ENCODE measurements around the gene ELMO2. TPM values are rescaled to one million over a fixed set of nuclear protein-coding genes. Genes with fewer than 3 reads are reported as not detected.
A peak's percentile ranks its signal among the peaks of the same experiment; 100 is the strongest.

ELMO2 gene
- total RNA-seq, 1 donor from 2014 or later = 22.4 TPM

DNA sequence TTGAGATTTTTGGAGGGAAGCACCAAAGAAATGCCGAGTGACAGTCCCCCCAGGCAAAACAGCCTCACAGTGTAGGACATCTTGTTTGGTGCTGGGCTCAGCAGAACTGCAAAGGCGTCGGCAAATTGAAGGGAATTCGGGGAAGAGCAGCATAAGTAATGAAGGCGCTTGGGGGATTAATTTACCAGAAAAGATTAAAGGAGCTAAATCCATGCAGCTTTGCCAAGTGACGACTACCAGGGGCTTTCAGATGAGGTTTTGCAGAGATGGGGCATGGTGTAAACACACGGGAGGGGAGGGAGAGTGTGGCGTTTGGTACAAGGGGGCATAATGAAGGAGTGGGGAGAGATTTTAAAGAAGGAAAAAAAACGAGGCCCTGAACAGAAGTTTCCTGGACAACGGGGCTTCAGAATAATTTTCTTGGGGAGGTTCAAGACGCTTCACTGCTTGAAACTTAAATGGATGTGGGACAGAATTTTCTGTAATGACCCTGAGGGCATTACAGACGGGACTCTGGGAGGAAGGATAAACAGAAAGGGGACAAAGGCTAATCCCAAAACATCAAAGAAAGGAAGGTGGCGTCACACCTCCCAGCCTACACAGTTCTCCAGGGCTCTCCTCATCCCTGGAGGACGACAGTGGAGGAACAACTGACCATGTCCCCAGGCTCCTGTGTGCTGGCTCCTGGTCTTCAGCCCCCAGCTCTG is 52.8 kb downstream of the ELMO2 start:
- DNase-seq (ENCODE audit: low read depth, low spot score) = no peak

DNA sequence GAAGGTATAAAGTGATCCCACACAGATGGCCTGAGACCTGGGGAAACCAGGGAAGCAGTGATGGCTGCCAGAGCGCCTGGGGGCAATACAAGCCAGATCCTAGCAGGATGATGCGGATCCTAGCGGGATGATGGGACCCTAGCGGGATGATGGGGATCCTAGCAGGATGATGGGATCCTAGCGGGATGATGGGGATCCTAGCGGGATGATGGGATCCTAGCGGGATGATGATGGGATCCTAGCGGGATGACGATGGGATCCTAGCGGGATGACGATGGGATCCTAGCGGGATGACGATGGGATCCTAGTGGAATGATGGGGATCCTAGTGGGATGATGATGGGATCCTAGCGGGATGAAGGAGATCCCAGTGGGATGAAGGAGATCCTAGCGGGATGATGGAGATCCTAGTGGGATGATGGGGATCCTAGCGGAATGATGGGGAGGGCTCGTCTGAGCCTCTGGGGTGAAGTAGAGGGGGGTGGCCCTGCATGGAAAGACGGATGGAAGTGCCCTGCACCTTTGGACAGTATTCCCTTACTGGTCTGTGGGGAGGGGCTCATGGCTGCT is 54.0 kb downstream of the ELMO2 start:
- DNase-seq (ENCODE audit: low read depth, low spot score) = no peak

DNA sequence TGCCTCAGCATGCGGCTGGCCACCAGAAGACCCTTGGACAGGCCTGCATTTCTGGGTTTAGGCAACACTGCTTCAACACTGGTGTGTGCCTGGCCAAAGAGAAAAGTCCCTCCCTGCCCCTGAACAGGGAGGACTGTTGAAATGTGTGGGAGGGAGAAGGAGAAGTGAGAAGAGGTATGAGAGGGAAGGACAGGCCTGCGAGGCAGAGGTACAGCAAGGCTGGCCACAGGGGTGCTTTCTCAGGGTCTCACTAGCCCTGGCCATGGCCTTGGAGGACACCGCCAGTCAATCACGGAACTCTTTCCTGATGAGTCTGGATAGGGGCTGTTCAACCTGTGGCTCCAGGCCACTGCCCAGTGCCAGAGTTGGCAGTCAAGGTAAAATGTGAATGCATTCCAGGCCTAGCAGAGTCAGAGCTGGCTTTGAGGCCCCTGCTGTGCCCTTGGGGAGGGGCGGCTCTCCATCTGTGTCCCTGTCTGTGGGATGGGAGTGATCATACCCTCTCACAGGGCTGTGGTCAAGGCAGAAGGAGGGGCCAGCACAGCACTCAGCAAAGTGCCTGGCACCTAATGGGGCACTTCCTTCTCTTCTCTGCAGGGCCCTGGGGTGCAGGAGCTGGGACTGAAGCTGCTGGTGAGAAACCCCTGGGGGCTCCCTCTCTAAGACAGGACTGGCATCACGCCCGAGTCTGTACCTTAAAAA is 54.9 kb downstream of the ELMO2 start:
- DNase-seq (ENCODE audit: low read depth, low spot score) = no peak

- no peak for DNase-seq (ENCODE audit: low read depth, low spot score)
These were observed 55.5 kb downstream of the ELMO2 start for GRCh38 chr20:46350986-46351267.

GRCh38 chr20:46350201-46350985 is 56.0 kb downstream of the ELMO2 start:
- DNase-seq (ENCODE audit: low read depth, low spot score) = peak; percentile 11

DNA sequence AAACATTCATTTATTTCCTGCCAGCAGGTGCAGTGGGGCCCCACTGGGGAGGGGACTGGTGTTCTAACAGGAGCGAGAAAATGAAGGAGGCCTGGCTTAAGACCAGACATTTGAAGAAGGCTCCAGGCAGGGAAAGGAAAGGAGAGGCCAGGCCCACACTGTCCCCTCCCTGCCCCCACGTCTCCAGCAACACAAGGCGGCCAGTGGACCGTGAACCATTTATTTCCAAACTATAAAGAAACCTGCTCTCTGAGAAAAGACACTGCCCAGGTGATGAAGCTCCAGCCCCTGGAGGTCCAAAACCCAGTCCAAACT is 56.7 kb downstream of the ELMO2 start:
- no peak for DNase-seq (ENCODE audit: low read depth, low spot score)

DNA sequence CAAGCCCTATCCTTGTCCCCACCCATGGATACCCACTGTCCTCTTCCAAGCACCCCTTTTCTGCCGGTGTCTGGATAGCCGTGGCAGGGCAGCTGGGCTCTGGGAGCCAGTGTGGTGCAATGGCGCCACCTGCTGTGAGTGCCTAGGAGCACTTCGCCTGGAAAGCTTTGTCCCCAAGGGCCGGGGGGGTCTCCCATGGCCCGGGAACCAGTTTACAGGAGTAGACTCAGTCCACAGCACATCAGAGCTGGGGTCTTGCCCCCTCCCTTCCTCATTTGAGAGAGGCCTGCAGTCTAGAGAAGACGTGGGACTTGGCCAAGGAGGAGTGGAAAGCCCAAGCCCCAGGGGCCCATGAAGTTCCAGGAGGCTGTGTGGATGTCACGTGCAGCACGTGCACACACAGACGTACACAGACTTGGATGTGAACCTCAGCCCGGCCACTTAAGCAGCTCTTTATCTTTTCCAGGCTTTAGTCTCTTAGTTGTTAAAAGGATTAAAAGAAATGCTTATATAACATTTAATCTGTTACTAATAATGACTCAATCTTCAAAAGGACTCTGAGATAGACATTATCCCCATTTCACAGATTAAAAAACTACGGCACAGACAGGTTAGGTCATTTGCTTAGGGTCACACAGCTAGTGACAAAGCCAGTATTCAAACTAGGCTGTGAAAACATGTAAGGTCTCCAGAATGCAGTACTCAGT is 57.2 kb downstream of the ELMO2 start:
- no peak for DNase-seq (ENCODE audit: low read depth, low spot score)

DNA sequence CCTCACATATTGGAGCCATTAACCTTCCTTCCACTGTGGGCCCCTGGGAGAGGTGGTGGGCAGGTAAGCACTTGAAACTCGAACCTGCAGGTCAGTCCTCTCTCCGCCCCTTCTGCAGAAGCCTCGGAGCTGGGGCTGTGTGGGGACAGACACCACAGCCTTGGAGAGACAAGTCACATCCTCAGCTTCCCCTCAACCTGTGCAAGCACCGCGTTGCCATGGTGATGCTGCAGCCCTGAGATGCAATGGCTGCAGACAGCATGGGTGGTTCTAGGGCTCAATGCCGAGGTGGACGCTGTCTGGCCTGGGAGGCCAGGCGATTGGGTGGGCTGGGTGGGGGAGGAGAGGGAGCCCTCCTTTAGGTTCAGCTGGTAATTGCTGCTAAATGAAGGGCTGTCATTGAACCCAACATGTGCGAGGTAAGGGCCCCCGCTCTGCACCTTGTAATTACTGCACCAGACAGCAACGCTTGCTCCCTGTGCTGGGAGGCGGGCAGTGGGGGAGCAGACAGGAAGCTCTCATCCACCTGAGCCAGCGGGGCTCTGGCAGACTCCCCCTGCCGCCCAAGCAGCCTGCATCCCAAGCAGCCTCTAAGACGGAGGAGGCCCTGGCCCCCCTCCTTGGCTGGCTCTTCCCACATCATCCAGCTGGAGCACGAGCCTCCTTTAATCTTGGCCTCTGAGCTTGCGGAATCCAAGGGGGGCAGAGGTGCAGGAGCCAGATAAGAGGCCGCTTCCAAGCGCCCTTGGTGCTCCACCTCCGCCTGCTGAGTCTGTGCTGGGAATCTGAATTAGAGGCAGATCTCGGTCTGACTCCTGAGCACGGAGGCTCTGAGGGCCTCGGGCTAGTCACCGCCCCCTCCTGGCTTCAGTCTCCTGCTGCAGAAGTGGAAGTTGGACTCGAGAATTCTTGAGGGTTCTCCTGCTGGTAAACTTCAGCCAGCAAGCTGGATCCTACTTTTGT is 58.3 kb downstream of the ELMO2 start:
- no peak for DNase-seq (ENCODE audit: low read depth, low spot score)

GRCh38 chr20:46346770-46347169 is 59.6 kb downstream of the ELMO2 start:
- DNase-seq (ENCODE audit: low read depth, low spot score) = no peak

DNA sequence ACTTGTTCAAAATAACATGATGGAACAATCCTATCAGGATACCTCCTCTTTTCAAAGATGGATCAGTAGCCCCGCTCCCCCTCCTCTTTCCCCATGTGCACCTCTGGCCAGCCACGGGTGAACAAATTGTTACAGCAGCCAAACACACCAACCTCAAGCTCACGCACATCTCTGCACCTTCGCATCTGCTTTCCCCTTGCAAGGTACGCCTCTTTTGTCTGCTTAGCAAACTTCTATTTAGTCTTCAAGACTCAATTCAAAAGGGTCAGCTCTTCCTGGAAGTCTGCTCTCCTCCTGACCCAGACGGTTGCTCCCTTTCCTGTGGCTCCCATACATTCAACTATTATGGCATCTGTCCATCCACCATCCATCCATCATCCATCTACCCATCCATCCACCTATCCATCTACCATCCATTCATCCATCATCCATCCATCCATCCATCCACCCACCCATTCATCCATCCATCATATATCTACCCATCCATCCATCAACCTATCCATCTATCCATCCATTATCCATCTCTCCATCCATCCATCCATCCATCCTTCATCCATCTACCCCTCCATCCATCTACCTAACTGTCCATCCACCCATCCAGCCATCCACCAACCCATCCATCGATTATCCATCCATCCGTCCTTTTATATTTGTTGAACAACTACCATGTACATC is 61.8 kb downstream of the ELMO2 start:
- no peak for DNase-seq (ENCODE audit: low read depth, low spot score)

- DNase-seq (ENCODE audit: low read depth, low spot score) = no peak
These were observed 62.4 kb downstream of the ELMO2 start for GRCh38 chr20:46343975-46344357.

DNA sequence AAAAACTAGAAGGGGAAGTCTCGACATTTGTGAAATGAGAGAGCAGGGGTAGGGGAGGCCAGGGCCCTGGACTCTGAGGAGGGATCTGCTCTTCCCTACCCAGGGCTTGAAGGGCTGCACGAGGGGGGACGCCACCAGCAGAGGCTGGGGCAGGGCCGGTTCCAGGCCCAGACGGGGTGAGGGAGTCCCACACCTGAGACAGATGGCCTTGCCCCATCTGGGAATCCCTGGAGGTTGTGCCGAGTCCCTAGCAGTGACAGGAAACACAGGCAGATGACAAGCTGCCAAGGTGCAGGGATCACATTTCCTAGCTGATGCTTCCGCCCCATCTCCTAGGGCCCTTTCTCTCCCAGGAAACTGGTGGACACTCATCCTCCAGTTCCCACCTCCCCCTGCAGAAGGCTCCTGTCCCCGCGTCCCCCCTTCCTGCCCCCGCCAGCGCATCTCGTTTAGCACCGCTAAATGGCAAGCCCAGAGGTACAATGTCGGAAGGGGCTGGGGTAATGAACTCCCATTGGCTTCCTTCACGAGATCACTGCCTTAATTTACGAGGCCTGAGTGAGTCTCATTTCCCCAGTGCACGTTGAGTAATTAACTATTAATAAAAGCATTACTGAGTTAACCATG is 63.0 kb downstream of the ELMO2 start:
- DNase-seq (ENCODE audit: low read depth, low spot score) = no peak

GRCh38 chr20:46342451-46343347 is 63.7 kb downstream of the ELMO2 start:
- DNase-seq (ENCODE audit: low read depth, low spot score) = no peak

GRCh38 chr20:46342010-46342378 is 64.4 kb downstream of the ELMO2 start:
- DNase-seq (ENCODE audit: low read depth, low spot score) = no peak

DNA sequence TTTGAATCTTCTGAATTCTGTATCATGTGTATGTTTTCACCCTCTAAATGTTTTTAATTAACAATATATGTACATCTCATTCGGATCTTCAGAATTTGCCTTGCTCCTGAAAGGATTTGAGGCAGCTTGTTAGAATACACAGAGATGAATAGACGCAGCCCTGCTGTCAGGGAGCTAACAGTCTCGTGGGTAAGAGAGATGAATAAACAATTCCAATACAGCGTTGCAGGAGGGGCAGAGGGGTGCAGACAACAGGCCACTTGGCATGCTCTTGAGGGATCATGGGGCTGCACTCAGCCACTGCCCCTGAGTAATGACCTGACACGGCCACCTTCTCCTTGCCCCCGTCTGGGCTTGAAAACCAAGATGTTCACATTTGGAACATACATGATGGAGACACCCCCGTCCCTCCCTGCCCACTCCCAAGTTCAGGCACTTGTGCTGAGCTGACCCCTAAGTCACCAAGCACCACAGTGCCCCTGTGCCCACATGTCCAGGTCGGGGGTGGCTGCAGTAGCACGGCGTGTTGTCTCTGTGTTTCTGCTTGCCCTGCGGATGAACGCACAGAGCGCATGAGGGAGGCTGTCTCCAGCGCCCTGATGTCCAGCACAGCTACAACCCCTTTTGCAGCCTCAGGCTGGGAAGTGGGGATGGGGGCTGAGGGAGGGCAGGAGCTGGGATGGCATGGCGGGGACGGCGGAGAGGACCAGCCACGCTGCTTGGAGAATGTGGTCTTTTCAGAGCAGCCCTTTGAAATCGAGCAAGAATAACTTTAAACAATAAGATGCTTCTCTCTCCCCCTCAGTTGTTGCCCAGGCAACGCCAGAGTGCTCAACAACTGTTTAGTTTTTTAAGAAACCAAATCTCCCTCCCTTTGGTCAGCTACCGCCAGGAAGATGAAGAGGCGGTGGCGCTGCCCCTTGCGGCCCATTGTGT is 65.1 kb downstream of the ELMO2 start:
- DNase-seq (ENCODE audit: low read depth, low spot score) = no peak

DNA sequence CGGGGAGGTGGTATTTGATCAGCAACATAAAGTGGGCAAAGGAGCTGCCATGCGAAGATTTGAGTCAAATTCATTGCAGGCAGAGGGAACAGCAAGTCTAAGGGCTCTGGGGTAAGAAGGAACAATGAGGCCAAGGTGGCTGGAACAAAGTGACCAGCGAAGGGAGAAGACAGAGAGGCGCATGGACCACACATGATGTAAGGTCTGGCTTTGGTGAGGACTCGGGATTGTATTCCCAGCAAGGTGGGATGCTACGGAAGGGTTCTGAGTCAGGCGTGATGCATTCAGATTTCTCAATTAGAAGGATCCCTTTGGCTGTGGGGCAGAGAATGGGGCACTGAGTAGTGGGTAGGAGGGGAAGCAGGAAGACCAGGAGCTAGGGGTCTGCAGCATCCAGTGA is 67.4 kb downstream of the ELMO2 start:
- no peak for DNase-seq (ENCODE audit: low read depth, low spot score)

- no peak for DNase-seq (ENCODE audit: low read depth, low spot score)
These were observed 69.7 kb downstream of the ELMO2 start for GRCh38 chr20:46336735-46337134.
